Measurements from ENCODE around the gene TSSC4. TPM values are rescaled to one million over a fixed set of nuclear protein-coding genes. Genes with fewer than 3 reads are reported as not detected.

TSSC4 gene
- total RNA-seq, 1 donor from 2014 or later = 40.6 TPM

GRCh38 chr11:2431395-2431794 is 30.8 kb downstream of the TSSC4 start:
- Histone ChIP-seq H3K27me3 (no peaks in the 10 kb centered on the region), H3K27ac (no peak overlapping the region), H3K4me3 (no peak overlapping the region), H3K9me3 (no peaks in the 10 kb centered on the region), H3K36me3 (no peaks in the 10 kb centered on the region), H3K4me1 (no peaks in the 10 kb centered on the region)
- no peak for ATAC-seq
- intact Hi-C loops (cut with DNase I) = no loop called here
- no peak for TF ChIP-seq CTCF (IDR thresholded peaks at IDR 0.05)
- peak; percentile 3 for DNase-seq

- intact Hi-C loops (cut with DNase I) = no loop called here
- no peaks in the 10 kb centered on the region for H3K4me1 ChIP-seq
- TF ChIP-seq CTCF (IDR thresholded peaks at IDR 0.05) = no peak
- H3K36me3 ChIP-seq = no peaks in the 10 kb centered on the region
- no peak overlapping the region for H3K27ac ChIP-seq
- H3K4me3 ChIP-seq = no peak overlapping the region
- H3K9me3 ChIP-seq = no peaks in the 10 kb centered on the region
- peak; percentile 60 for DNase-seq
- no peak for ATAC-seq
- no peaks in the 10 kb centered on the region for H3K27me3 ChIP-seq
Measured at GRCh38 chr11:2432171-2432621, 31.6 kb downstream of the TSSC4 start.

GRCh38 chr11:2432628-2433071 is 32.1 kb downstream of the TSSC4 start:
- no peak overlapping the region for H3K27ac ChIP-seq
- intact Hi-C loops (cut with DNase I) = no loop called here
- no peak for ATAC-seq
- no peaks in the 10 kb centered on the region for H3K27me3 ChIP-seq
- no peaks in the 10 kb centered on the region for H3K9me3 ChIP-seq
- H3K4me1 ChIP-seq = no peaks in the 10 kb centered on the region
- H3K36me3 ChIP-seq = no peaks in the 10 kb centered on the region
- no peak for TF ChIP-seq CTCF (IDR thresholded peaks at IDR 0.05)
- no peak overlapping the region for H3K4me3 ChIP-seq
- peak; percentile 51 for DNase-seq

GRCh38 chr11:2433106-2433925 is 32.8 kb downstream of the TSSC4 start:
- no peak for DNase-seq
- intact Hi-C loops (cut with DNase I) = no loop called here
- Histone ChIP-seq H3K4me3 (no peak overlapping the region), H3K27ac (no peak overlapping the region), H3K36me3 (no peaks in the 10 kb centered on the region), H3K27me3 (no peaks in the 10 kb centered on the region), H3K9me3 (no peaks in the 10 kb centered on the region), H3K4me1 (no peaks in the 10 kb centered on the region)
- TF ChIP-seq CTCF (IDR thresholded peaks at IDR 0.05) = no peak
- peak; percentile 3 for ATAC-seq

- no peak for DNase-seq
- Histone ChIP-seq H3K27me3 (no peaks in the 10 kb centered on the region), H3K9me3 (no peaks in the 10 kb centered on the region), H3K4me3 (no peak overlapping the region), H3K4me1 (no peaks in the 10 kb centered on the region), H3K36me3 (no peaks in the 10 kb centered on the region), H3K27ac (no peak overlapping the region)
- peak; percentile 7 for ATAC-seq
- TF ChIP-seq CTCF (IDR thresholded peaks at IDR 0.05) = no peak
- intact Hi-C loops (cut with DNase I) = no loop called here
Measured at GRCh38 chr11:2434008-2434407, 33.5 kb downstream of the TSSC4 start.
